HG02970 (cell line): ENCODE data around the gene STARD6.
"Not testable (repeated sequence)": the region's sequence is repeated elsewhere in the genome, so short reads cannot be mapped to it uniquely, and the experiment has no call there.

Experiments
- ATAC-seq: cut with Tn5 transposase; IDR thresholded peaks from one replicate; pipeline ENCODE4 v1.9.1; 2021; ENCODE audit warnings: mild to moderate bottlenecking, moderate library complexity, moderate number of reproducible peaks; ENCODE audit not compliant: unreplicated experiment, low FRiP score

STARD6 gene

DNA sequence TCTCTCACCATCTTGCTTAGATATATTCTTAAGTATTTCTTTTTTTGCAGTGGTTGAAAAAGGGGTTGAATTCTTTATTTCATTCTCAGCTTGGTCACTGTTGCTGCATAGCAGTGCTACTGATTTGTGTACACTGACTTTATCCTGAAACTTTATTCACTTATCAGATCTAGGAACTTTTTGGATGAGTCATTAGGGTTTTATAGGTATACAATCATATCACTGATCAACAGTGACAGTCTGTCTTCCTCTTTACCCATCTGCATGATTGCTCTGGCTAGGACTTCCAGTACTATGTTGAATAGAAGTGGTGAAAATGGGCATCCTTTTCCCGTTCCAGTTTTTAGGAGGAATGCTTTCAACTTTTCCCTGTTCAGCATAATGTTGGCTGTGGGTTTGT lies 6.5 kb downstream of the STARD6 start:
- ATAC-seq = no peak

DNA sequence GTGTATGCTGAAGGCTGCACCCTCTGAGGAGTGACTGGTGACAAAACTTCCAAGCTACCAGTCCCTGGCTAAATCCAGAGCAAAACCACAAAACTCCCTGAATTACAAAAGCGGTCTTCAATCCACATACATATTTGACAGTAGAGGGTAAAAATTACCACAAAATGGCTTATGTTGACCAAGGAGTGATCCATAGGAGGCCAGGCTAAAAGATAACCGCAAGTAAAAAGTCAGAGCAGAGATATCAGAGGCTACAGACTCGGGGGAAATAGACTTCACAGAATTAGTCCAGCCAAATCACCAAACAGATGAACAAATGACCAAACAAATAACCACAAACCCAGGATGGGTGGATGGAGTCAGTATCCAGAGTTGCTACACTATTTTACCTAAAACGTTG lies 19.4 kb downstream of the STARD6 start:
- no peak for ATAC-seq

DNA sequence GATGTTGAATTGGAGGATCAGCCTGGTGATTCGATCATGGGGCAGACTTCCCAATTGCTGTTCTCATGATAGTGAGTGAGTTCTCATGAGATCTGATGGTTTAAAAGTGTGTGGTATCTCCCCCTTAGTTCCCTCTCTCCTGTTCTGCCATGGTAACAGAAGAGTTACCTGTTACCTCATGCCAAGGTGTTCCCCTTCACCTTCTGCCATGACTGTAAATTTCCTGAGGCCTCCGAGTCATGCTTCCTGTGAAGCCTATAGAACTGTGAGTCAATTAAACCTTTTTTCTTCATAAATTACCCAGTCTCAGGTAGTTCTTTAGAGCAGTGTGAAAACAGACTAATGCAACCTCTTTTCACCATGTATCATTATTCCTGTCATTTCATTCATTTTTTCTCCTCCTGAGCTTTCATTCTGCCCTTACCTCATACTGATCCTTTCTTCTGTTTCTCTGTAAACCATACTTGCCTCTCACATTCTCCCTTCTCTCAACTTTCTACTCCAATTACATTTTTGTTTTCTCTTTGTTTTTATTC lies 22.0 kb downstream of the STARD6 start:
- no peak for ATAC-seq

DNA sequence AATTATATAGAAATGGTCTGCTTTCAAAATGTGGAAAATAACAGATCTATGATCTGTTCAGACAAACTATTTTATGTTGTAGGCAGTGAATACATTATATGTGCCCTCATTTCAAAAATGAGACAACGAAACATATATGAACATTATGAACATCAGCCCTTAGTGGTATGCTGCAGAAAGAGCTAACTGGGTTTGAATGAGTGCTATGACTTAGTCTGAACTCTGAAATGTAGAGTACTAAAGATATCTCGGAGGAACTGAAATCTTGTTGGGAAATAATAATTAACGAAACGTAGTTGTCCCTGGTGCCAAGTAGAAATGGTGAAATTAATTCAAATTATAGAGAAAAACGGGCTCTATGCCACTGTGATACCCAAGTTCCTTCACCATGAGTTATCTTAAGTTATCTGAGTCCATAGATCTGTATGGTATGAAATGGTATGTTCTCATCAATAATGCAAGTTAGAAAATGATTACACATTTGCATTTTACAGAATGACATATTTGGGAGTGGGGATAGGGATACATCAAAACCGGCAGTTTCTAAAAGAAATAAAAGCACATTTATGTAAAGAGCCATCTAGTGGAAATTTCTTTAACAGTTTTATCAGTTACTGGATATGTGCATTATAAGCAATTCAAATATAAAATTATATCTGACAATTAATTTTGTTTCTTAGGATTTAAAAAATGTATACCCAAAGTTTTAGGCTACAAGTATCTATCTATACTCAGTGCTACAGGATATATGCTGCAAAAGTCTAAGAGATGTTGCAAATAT lies 26.7 kb downstream of the STARD6 start:
- ATAC-seq = no peak

DNA sequence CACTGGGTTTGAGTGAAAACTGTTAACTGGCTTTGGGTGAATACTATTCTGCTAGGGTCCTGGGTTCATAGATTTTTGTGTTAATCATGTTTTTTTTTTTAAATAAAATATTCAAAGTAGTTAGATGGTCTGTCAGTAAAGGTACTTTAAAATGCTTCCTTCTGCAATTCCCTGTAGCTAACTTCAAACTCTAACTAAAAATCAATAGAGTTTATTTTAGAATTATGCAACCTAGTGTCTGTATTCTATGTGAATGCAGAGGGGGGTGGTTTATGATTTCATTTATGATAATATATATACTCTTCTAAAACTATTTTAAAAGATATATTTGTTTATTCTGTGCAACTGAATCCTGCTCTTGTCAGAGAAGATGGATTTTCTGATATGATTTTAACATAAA lies 27.9 kb downstream of the STARD6 start:
- ATAC-seq = no peak

DNA sequence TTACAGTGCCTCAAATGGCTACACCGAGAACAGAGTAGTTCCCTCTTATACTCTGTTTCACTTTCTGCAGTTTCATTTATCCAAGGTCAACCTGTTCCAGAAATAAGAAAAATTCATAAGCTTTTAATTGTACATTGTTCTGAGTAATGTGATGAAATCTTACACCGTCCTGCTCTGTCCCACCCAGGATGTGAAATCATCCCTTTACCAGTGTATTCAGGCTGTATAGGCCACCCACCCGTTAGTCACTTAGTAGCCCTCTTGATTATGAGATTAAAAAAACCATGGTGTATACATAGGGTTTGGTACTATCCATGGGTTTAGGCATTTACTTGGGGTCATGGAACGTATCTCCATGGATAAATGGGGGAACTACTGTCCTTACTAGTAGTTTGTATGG lies 29.8 kb downstream of the STARD6 start:
- ATAC-seq = no peak

DNA sequence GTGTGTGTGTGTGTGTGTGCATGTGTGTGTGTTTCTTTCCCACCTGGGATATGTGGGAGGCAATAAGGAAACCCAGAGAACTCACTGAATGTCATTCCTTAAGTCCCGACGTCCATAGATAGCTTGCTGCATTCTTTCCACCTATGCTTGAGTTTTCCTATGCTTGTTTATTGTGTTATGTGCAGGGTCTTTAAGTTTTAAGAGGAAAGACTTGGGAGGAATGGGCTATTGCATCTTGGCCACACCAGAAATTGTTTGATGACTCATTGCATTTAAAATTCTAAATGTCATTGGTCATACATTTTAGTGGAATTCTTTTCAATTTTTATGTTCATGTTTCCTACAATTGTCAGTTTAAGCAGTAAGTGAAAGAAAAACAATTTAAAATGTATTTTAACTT lies 33.7 kb downstream of the STARD6 start:
- no peak for ATAC-seq

DNA sequence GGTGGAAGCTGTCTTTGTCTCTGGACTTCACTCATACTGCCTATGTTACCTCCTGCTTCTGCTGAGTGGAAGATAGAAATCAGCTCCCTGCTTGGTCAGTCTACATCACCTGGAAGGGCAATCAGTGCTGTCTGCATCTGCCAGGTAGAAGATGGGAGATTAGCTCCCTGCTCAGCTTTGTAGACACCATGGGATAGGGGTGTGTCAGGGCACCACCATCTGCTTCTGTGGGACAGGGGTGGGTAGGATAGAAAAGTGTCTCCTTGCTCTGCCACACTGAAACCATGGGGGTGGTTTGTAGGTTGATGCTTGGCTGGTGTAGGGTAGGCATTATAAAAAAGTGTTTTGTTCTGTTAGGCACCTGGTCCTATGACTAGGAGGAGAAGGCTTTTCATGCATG lies 34.1 kb downstream of the STARD6 start:
- no peak for ATAC-seq

DNA sequence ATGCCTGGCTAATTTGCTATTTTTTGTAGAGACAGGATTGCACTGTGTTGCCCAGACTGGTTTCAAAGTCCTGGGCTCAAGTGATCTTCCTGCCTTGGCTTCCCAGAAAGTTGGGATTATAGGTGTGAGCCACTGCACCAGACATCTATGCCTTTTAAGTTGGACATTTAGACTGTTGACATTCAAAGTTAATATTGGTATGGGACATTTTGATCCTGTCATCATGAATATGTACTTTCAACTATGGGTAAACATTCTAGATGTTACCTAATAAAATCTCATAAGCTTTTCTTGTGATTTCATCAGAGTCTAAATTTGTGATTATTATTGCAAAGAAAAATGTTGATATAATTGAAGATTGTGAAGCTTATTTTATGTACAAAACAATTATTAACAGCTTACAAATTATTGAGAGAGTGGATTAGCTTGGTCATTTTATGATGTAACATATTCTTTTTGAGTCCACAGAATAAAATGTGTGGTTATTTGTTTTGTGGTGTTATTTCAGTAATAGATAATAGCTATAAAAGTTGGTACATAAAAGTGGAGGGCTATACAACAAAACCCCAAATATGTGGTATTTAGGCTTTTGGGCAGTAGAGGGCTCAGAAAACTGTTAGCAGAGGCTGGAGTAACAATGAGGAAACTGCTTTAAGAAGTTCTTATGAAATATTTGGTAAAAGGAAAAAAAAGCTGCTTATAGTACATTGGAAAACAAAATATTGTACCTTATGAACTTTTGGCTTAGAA lies 41.4 kb downstream of the STARD6 start:
- ATAC-seq = no peak

DNA sequence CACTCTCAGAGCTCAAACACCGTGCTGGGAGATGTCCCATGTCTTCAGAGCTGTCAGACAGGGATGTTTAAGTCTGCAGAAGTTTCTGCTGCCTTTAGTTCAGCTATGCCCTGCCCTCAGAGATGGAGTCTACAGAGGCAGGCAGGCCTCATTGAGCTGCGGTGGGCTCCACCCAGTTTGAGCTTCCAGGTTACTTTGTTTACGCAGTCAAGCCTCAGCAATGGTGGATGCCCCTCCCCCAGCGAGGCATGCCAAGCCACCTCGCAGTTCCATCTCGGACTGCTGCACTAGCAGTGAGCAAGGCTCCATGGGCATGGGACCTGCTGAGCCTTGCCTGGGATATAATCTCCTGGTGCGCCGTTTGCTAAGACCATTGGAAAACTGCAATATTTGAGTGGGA lies 48.1 kb downstream of the STARD6 start:
- not testable (repeated sequence) for ATAC-seq

DNA sequence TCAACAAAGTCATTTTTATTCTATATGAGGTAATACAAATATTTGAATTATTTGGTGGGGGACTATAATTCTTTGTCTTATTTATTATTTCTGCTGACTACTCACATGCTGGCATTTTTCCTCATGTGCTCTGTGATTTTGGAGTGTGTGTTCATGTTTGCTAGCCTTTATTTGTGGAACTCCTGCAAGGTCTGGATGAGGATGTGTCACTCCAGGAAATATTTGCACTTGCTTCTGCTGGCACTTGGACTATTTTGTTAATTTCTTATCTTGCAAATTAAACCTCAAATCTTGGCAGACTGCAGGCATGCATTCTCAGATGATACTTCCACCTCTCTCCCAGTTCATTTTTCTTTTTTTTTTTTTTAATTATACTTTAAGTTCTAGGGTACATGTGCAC lies 54.2 kb downstream of the STARD6 start:
- ATAC-seq = no peak

DNA sequence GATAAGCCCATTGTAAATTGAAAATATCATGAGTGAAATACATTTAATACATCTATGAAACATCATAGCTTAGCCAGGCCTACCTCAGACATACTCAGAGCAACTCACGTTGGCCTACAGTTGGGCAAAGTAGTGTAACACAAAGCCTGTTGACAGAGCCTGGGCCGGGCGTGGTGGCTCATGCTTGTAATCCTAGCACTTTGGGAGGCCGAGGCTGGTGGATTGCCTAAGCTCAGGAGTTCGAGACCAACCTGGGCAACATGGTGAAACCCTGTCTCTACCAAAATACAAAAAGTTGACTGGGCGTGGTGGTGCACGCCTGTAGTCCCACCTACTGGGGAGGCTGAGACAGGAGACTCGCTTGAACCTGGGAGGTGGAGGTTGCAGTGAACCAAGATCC lies 58.7 kb downstream of the STARD6 start:
- ATAC-seq = not testable (repeated sequence)

DNA sequence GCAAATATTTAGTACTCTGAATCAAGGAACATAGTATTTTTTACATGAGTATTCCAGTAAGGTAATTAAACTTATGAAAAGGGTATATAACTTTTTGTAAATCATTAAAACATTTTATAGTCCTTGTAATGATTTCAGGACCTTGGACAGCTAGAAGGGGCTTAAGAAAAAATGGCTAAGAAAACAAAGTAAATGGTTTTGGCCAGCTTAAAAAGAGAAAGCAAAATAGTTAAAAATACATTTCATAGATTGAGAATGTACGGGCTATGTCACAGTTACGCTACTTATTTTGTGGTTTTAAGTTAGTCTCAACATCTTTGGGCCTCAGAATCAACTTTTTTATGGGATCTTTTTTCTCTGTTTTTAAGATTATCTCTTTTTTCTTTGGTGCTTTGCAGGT lies 61.6 kb downstream of the STARD6 start:
- ATAC-seq = no peak

DNA sequence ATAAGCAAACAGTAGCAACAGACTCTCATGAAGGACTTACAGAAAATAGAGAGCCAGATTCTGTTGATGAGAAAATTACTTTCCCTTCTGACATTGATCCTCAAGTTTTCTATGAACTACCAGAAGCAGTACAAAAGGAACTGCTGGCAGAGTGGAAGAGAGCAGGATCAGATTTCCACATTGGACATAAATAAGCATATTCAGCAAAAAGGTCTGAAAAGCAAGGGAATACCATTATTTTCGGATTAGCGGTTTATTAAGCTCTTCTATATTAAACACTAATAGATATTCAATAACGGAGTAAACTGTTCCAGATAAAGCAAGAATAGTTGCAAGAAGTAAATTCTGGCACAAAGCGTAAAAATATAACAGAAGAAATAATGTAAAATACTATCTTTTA lies 63.4 kb downstream of the STARD6 start:
- ATAC-seq = no peak

DNA sequence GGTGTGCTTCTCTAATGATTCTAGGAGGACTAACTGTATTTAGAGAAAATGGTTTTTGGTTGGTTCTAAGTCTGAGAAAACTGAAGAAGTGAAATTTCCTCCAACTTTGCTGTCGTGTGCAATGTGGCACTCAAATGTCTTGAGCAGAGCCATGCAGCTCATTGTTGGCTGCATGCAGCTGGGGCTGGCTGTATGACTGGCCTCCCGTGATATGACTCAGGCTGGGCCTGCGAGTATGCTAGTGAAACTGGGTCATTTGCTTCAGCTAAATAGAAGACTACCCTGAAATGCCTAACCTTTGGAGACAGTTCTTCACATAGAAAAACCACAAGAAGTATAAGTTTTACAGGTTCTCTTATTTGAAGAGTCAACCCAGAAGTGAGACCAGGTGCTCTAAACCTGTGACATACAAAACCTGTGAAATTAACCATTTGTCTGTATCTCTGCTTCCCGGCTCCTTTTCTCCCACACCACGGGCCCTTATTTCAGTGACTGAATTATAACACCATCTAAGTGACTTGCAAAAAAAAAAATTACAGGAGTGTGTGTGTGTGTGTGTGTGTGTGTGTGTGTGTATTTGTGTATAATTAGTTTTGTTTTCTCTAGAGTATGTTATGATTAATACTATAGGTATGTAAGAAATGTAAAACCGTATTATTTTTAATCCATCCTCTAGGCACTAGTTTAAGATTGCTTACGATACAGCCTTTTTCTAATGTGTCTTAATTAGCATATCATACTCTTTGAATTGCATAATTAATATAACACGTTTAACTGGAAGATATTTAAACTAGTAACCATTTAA lies 72.5 kb downstream of the STARD6 start:
- peak; percentile 99 for ATAC-seq

DNA sequence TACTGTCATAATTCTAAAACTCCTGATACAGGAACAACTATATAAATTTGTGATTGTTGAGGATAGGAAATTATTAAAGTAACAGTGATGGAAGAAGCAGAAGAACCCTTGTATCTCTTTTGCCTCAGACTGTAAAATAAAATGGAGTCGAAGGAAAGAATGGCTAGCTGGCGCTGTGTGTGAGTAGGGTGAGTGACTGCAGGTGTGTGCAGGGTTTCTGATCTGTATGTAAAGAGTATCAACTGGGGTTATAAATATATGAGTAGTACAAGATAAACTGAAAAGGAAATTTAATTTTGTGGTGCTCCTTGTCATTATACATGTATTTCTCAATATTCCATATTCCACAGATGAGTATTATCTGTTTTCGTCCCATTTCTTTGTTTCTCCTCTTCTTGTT lies 73.1 kb downstream of the STARD6 start:
- ATAC-seq = peak; percentile 33

DNA sequence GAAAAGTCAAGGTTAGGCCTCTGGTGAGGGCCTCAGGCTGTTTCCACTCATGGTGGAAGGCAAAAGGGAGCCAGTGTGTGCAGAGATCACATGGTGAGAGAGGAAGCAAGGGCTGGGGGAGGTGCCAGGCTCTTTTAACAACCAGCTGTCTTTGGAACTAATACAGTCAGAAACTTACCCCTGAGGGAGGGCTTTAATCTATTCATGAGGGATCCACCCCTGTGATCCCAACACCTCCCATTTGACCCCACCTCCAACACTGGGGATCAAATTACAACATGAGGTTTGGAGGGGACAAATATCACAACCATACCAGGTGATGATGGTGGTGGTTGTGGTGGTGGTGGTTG lies 77.5 kb downstream of the STARD6 start:
- ATAC-seq = no peak

DNA sequence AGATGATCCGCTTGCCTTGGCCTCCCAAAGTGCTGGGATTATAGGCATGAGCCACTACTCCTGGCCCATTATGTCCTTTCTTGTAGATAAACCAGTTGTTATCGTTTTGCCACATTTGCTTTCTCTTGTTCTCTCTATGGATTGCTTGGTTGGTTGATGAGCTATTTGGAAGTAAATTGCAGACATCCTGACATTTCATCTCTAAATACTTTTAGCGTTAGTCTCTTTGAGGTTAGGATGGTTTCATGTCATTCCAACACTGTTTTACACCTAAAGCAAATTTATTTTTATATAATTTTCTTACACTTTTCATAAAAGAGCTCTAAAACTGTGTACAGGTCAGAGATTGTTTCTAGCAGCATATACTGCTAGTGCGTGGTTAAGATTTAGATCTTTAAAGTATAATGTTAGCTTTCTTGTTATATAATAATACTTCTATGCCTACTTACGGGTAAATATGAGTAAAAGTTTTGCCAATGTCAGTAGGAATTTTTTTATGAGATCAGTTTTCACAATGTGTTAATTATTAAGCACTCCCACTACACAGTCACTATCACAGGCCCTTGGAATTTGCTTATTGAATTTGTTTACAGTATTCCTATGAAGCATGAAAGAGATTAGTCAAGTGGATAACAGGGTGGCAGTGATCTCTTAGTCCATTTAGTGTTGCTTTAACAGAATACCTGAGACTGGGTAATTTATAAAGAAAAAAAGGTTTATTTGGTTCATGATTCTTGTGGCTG lies 78.0 kb downstream of the STARD6 start:
- ATAC-seq = no peak

DNA sequence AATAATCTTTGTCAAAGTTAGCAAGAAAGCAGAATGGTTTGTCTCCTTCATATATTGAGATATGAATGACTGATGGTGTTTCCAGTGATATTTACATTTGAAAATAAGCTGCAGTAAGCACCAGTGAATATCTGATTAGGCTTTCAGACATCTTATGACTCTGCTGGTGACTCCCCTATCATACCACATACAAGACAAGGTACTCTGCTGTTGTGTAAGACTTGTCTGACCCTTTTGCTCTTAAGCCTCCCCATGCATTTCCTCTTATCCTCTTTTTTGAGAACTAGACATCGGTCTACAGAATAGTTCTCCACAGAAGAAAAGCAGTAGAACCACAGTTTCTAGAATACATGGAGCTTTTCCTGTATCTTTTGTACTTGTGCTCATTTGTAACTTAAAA lies 79.0 kb downstream of the STARD6 start:
- no peak for ATAC-seq

DNA sequence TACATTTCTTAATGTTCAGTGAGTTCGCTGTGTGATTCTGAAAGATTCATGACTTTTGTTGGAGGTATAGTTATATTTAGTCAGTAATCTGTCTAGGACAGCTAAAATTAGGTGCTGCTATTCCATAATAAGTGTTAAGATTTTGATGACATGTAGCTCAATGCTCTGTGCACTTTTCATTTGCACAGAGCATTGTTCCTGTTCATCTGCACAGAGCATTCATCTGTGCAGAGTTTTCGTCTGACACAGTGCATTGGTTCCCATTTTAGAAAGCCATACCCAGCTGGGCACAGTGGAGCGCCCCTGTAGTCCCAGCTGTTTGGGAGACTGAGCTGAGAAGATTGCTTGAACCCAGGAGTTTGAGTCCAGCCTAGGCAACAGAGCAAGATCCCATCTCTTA lies 79.8 kb downstream of the STARD6 start:
- ATAC-seq = no peak
